ENCODE results near the gene MOCS3. TPM values are rescaled to one million over a fixed set of nuclear protein-coding genes. Genes with fewer than 3 reads are reported as not detected.

Gene MOCS3
- 4.8 and 5.5 TPM in 2 replicates for total RNA-seq (2014; rRNA removed; shearing (Covaris generic); ENCODE audit: low replicate concordance)

GRCh38 chr20:50958615-50959542 lies at the start of gene MOCS3:
MOCS3 (plus strand) TSS chr20:50958818; CDS start chr20:50958843, 25 bp downstream.
- peak within 1 kb of the TSS; percentile 94 for H3K4me3 ChIP-seq (ENCODE audit: low read length)
- H3K4me2 ChIP-seq (ENCODE audit: low read depth, low read length, poor library complexity, severe bottlenecking): peak within 1 kb of the TSS; percentile 98
- H4K20me1 ChIP-seq (ENCODE audit: insufficient read depth, low read depth, low read length): peaks cover 27% of the 10 kb centered on the region
- peaks cover 63% of the 10 kb centered on the region for H3K79me2 ChIP-seq (ENCODE audit: low read length)
- peaks cover 43% of the 10 kb centered on the region for H3K4me1 ChIP-seq (ENCODE audit: low read length)
- peak within 1 kb of the TSS; percentile 82 for H2AFZ ChIP-seq (ENCODE audit: low read length)
- H3K9me3 ChIP-seq (ENCODE audit: low read length): no peaks in the 10 kb centered on the region
- H3K27me3 ChIP-seq (ENCODE audit: low read length): no peaks in the 10 kb centered on the region
- peak; percentile 96 for DNase-seq
- peak within 1 kb of the TSS; percentile 91 for H3K9ac ChIP-seq (ENCODE audit: low read length)
- no peaks in the 10 kb centered on the region for H3K9me2 ChIP-seq (replicated peaks; ENCODE audit: insufficient read depth, low read length)
- peak within 1 kb of the TSS; percentile 84 for H3K27ac ChIP-seq (ENCODE audit: low read length)
- peaks cover 18% of the 10 kb centered on the region for H3K36me3 ChIP-seq (ENCODE audit: insufficient read depth, low read length)

- Histone ChIP-seq H3K27ac (ENCODE audit: low read length) (no peak overlapping the region), H3K27me3 (ENCODE audit: low read length) (no peaks in the 10 kb centered on the region), H4K20me1 (ENCODE audit: insufficient read depth, low read depth, low read length) (peaks cover 71% of the 10 kb centered on the region), H3K4me3 (ENCODE audit: low read length) (no peak overlapping the region), H3K4me2 (ENCODE audit: low read depth, low read length, poor library complexity, severe bottlenecking) (no peak overlapping the region), H3K9ac (ENCODE audit: low read length) (no peak overlapping the region), H3K79me2 (ENCODE audit: low read length) (peaks cover 99% of the 10 kb centered on the region), H3K9me3 (ENCODE audit: low read length) (no peaks in the 10 kb centered on the region), H2AFZ (ENCODE audit: low read length) (no peak overlapping the region), H3K4me1 (ENCODE audit: low read length) (peaks cover 58% of the 10 kb centered on the region), H3K9me2 (replicated peaks; ENCODE audit: insufficient read depth, low read length) (no peaks in the 10 kb centered on the region), H3K36me3 (ENCODE audit: insufficient read depth, low read length) (peaks cover 46% of the 10 kb centered on the region; the same call in 1 of the 2 replicates)
- no peak for DNase-seq
Measured at GRCh38 chr20:50909413-50909812, 49.2 kb upstream of the MOCS3 start.

GRCh38 chr20:50911030-50911429 lies 47.6 kb upstream of the MOCS3 start:
- Histone ChIP-seq H3K27me3 (ENCODE audit: low read length) (no peaks in the 10 kb centered on the region), H3K9me3 (ENCODE audit: low read length) (no peaks in the 10 kb centered on the region), H3K79me2 (ENCODE audit: low read length) (peaks cover 99% of the 10 kb centered on the region), H3K4me2 (ENCODE audit: low read depth, low read length, poor library complexity, severe bottlenecking) (no peak overlapping the region), H3K4me3 (ENCODE audit: low read length) (no peak overlapping the region), H4K20me1 (ENCODE audit: insufficient read depth, low read depth, low read length) (peaks cover 65% of the 10 kb centered on the region), H3K4me1 (ENCODE audit: low read length) (peaks cover 58% of the 10 kb centered on the region), H3K9me2 (replicated peaks; ENCODE audit: insufficient read depth, low read length) (no peaks in the 10 kb centered on the region), H3K36me3 (ENCODE audit: insufficient read depth, low read length) (peaks cover 46% of the 10 kb centered on the region; the same call in 1 of the 2 replicates), H2AFZ (ENCODE audit: low read length) (no peak overlapping the region), H3K9ac (ENCODE audit: low read length) (no peak overlapping the region), H3K27ac (ENCODE audit: low read length) (peak overlapping the region; percentile 90)
- no peak for DNase-seq

- Histone ChIP-seq H3K36me3 (ENCODE audit: insufficient read depth, low read length) (peaks cover 48% of the 10 kb centered on the region; the same call in 1 of the 2 replicates), H2AFZ (ENCODE audit: low read length) (no peak overlapping the region), H3K27me3 (ENCODE audit: low read length) (no peaks in the 10 kb centered on the region), H3K9me3 (ENCODE audit: low read length) (no peaks in the 10 kb centered on the region), H3K27ac (ENCODE audit: low read length) (peak overlapping the region; percentile 90), H3K4me2 (ENCODE audit: low read depth, low read length, poor library complexity, severe bottlenecking) (no peak overlapping the region), H3K9ac (ENCODE audit: low read length) (no peak overlapping the region), H3K4me1 (ENCODE audit: low read length) (peaks cover 59% of the 10 kb centered on the region), H3K79me2 (ENCODE audit: low read length) (peaks cover 99% of the 10 kb centered on the region), H4K20me1 (ENCODE audit: insufficient read depth, low read depth, low read length) (peaks cover 66% of the 10 kb centered on the region), H3K4me3 (ENCODE audit: low read length) (no peak overlapping the region), H3K9me2 (replicated peaks; ENCODE audit: insufficient read depth, low read length) (no peaks in the 10 kb centered on the region)
- no peak for DNase-seq
Measured at GRCh38 chr20:50911716-50912115, 46.9 kb upstream of the MOCS3 start.

GRCh38 chr20:50913690-50914375 lies 44.8 kb upstream of the MOCS3 start:
- Histone ChIP-seq H3K4me3 (ENCODE audit: low read length) (peak overlapping the region; percentile 30; the same call in 1 of the 2 replicates), H3K4me2 (ENCODE audit: low read depth, low read length, poor library complexity, severe bottlenecking) (peak overlapping the region; percentile 70), H2AFZ (ENCODE audit: low read length) (no peak overlapping the region), H3K9me3 (ENCODE audit: low read length) (no peaks in the 10 kb centered on the region), H3K36me3 (ENCODE audit: insufficient read depth, low read length) (peaks cover 51% of the 10 kb centered on the region; the same call in 1 of the 2 replicates), H3K9me2 (replicated peaks; ENCODE audit: insufficient read depth, low read length) (no peaks in the 10 kb centered on the region), H3K27me3 (ENCODE audit: low read length) (no peaks in the 10 kb centered on the region), H4K20me1 (ENCODE audit: insufficient read depth, low read depth, low read length) (peaks cover 78% of the 10 kb centered on the region), H3K4me1 (ENCODE audit: low read length) (peaks cover 81% of the 10 kb centered on the region), H3K27ac (ENCODE audit: low read length) (peak overlapping the region; percentile 90), H3K9ac (ENCODE audit: low read length) (peak overlapping the region; percentile 38), H3K79me2 (ENCODE audit: low read length) (peaks cover 99% of the 10 kb centered on the region)
- no peak for DNase-seq

GRCh38 chr20:50915424-50915823 lies 43.2 kb upstream of the MOCS3 start:
- no peaks in the 10 kb centered on the region for H3K9me2 ChIP-seq (replicated peaks; ENCODE audit: insufficient read depth, low read length)
- no peak for DNase-seq
- peak overlapping the region; percentile 48 for H3K4me3 ChIP-seq (ENCODE audit: low read length)
- H4K20me1 ChIP-seq (ENCODE audit: insufficient read depth, low read depth, low read length): peaks cover 72% of the 10 kb centered on the region
- H3K36me3 ChIP-seq (ENCODE audit: insufficient read depth, low read length): peaks cover 47% of the 10 kb centered on the region
- peak overlapping the region; percentile 70 for H3K4me2 ChIP-seq (ENCODE audit: low read depth, low read length, poor library complexity, severe bottlenecking)
- H3K79me2 ChIP-seq (ENCODE audit: low read length): peaks cover 96% of the 10 kb centered on the region
- no peaks in the 10 kb centered on the region for H3K27me3 ChIP-seq (ENCODE audit: low read length)
- H3K27ac ChIP-seq (ENCODE audit: low read length): peak overlapping the region; percentile 90
- no peaks in the 10 kb centered on the region for H3K9me3 ChIP-seq (ENCODE audit: low read length)
- no peak overlapping the region for H2AFZ ChIP-seq (ENCODE audit: low read length)
- peak overlapping the region; percentile 43 for H3K9ac ChIP-seq (ENCODE audit: low read length)
- H3K4me1 ChIP-seq (ENCODE audit: low read length): peaks cover 92% of the 10 kb centered on the region

GRCh38 chr20:50916257-50916656 lies 42.4 kb upstream of the MOCS3 start:
- peak overlapping the region; percentile 90 for H3K27ac ChIP-seq (ENCODE audit: low read length)
- H4K20me1 ChIP-seq (ENCODE audit: insufficient read depth, low read depth, low read length): peaks cover 73% of the 10 kb centered on the region
- no peaks in the 10 kb centered on the region for H3K9me2 ChIP-seq (replicated peaks; ENCODE audit: insufficient read depth, low read length)
- H3K4me2 ChIP-seq (ENCODE audit: low read depth, low read length, poor library complexity, severe bottlenecking): peak overlapping the region; percentile 70
- H3K27me3 ChIP-seq (ENCODE audit: low read length): no peaks in the 10 kb centered on the region
- no peak overlapping the region for H2AFZ ChIP-seq (ENCODE audit: low read length)
- peaks cover 51% of the 10 kb centered on the region for H3K36me3 ChIP-seq (ENCODE audit: insufficient read depth, low read length)
- peaks cover 96% of the 10 kb centered on the region for H3K79me2 ChIP-seq (ENCODE audit: low read length)
- peaks cover 98% of the 10 kb centered on the region for H3K4me1 ChIP-seq (ENCODE audit: low read length)
- H3K9me3 ChIP-seq (ENCODE audit: low read length): no peaks in the 10 kb centered on the region
- H3K9ac ChIP-seq (ENCODE audit: low read length): peak overlapping the region; percentile 29
- H3K4me3 ChIP-seq (ENCODE audit: low read length): peak overlapping the region; percentile 48
- peak; percentile 39 for DNase-seq

- peaks cover 96% of the 10 kb centered on the region for H3K79me2 ChIP-seq (ENCODE audit: low read length)
- peak overlapping the region; percentile 29 for H3K9ac ChIP-seq (ENCODE audit: low read length)
- H3K9me3 ChIP-seq (ENCODE audit: low read length): no peaks in the 10 kb centered on the region
- no peak overlapping the region for H2AFZ ChIP-seq (ENCODE audit: low read length)
- no peaks in the 10 kb centered on the region for H3K27me3 ChIP-seq (ENCODE audit: low read length)
- H3K9me2 ChIP-seq (replicated peaks; ENCODE audit: insufficient read depth, low read length): no peaks in the 10 kb centered on the region
- H3K4me1 ChIP-seq (ENCODE audit: low read length): peaks cover 98% of the 10 kb centered on the region
- no peak for DNase-seq
- peak overlapping the region; percentile 90 for H3K27ac ChIP-seq (ENCODE audit: low read length)
- H3K4me2 ChIP-seq (ENCODE audit: low read depth, low read length, poor library complexity, severe bottlenecking): peak overlapping the region; percentile 70
- H3K4me3 ChIP-seq (ENCODE audit: low read length): peak overlapping the region; percentile 48
- peaks cover 54% of the 10 kb centered on the region for H3K36me3 ChIP-seq (ENCODE audit: insufficient read depth, low read length)
- H4K20me1 ChIP-seq (ENCODE audit: insufficient read depth, low read depth, low read length): peaks cover 74% of the 10 kb centered on the region
Measured at GRCh38 chr20:50916934-50917333, 41.7 kb upstream of the MOCS3 start.
